Measurements from ENCODE around the gene RABGGTA. TPM values are rescaled to one million over a fixed set of nuclear protein-coding genes. Genes with fewer than 3 reads are reported as not detected.

The RABGGTA gene
- 10 to 100 TPM; 49.3 to 53.3 TPM for total RNA-seq
- polyA plus RNA-seq (ENCODE audit: insufficient read length in 6 of 6) = 10 to 100 TPM; 20.2 to 28.7 (median 25.6) TPM
- long read RNA-seq, donor 1, transcript RABGGTA-201 (17 exons, 2,088 nt) = major isoform, 5 of 9 reads
- long read RNA-seq, donor 1, partial matches to known transcripts = 0 of 9 reads
- long read RNA-seq, donor 1, other reads (novel, unspliced or antisense) = 0 of 9 reads
- long read RNA-seq, donor 2, partial matches to known transcripts = 0 of 3 reads
- long read RNA-seq, donor 2, other reads (novel, unspliced or antisense) = 0 of 3 reads
- long read RNA-seq, donor 3, partial matches to known transcripts = 0 of 6 reads
- long read RNA-seq, donor 3, other reads (novel, unspliced or antisense) = 0 of 6 reads
- long read RNA-seq, donor 4, transcript RABGGTA-202 (16 exons, 2,265 nt) = minor isoform, 6 of 40 reads
- long read RNA-seq, donor 4, transcript RABGGTA-201 (17 exons, 2,088 nt) = major isoform, 22 of 40 reads
- long read RNA-seq, donor 4, partial matches to known transcripts = 2 of 40 reads
- long read RNA-seq, donor 4, other reads (novel, unspliced or antisense) = 9 of 40 reads
- long read RNA-seq, donor 5, partial matches to known transcripts = 0 of 5 reads
- long read RNA-seq, donor 5, other reads (novel, unspliced or antisense) = 0 of 5 reads
- long read RNA-seq, donor 6, partial matches to known transcripts = 0 of 4 reads
- long read RNA-seq, donor 6, other reads (novel, unspliced or antisense) = 0 of 4 reads
- long read RNA-seq, donor 7 = 0 reads
- long read RNA-seq, donor 8, partial matches to known transcripts = 0 of 3 reads
- long read RNA-seq, donor 8, other reads (novel, unspliced or antisense) = 0 of 3 reads
- long read RNA-seq, donor 9 = 0 reads
- long read RNA-seq, donor 10, transcript RABGGTA-202 (16 exons, 2,265 nt) = minor isoform, 6 of 57 reads
- long read RNA-seq, donor 10, transcript RABGGTA-201 (17 exons, 2,088 nt) = major isoform, 37 of 57 reads
- long read RNA-seq, donor 10, partial matches to known transcripts = 5 of 57 reads
- long read RNA-seq, donor 10, other reads (novel, unspliced or antisense) = 8 of 57 reads
- long read RNA-seq, donor 11, partial matches to known transcripts = 0 of 7 reads
- long read RNA-seq, donor 11, other reads (novel, unspliced or antisense) = 0 of 7 reads
- long read RNA-seq, donor 12, partial matches to known transcripts = 0 of 5 reads
- long read RNA-seq, donor 12, other reads (novel, unspliced or antisense) = 0 of 5 reads

DNA sequence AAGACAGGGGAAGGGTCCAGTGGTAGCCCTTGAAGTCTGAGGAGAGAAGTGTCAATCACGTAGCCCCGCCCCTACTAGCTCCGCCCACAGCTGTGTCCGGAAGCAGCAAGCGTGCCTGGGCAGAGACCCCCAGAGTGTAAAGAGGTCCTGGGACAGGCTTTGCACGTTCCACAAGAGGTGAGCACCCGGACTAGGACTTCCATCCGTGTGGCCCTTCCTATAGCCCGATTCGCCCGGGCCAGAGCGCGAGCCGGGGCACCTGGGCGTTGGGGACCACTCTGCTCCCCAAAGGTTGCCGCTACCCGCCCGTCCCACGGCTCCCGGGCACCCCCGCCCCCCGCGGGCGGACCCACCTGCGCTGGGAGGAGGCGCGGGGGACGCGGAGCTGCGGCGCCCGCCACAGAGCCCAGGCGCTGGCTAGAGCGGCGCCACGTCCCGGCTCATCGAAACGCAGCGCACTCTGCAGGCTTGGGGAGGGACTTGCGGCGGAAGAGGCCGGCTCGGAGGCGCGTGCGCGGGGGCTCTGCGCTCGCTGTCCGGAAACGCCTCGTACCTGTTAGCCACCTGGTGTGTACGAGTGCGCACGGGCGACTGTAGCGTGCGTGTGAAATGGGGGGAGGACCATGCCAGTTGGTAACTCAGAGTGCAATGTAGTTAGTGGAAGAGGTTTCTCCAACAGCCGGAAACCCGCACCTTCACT is at the start of gene RABGGTA:
Gene RABGGTA, minus strand, starts transcription at position 464 of the 700 bp plus-strand sequence. CDS start 482 bp downstream, outside the sequence.
- H3K36me3 ChIP-seq = peaks cover 0 to 40% of the 10 kb centered on the region in 2 donors
- H3K27me3 ChIP-seq = no peaks in the 10 kb centered on the region
- peak within 1 kb of the TSS; percentile 77 to 84 for H3K4me3 ChIP-seq
- peak; percentile 66 to 78 for TF ChIP-seq CTCF (IDR thresholded peaks at IDR 0.05)
- DNase-seq (peak; percentile 72 to 97 (median 92)), ATAC-seq (peak; percentile 91)
- no peaks in the 10 kb centered on the region for H3K9me3 ChIP-seq
- H3K4me1 ChIP-seq = peaks cover 23 to 54% of the 10 kb centered on the region in 2 donors
- intact Hi-C loops (cut with DNase I) = no loop called here
- H3K27ac ChIP-seq = peak within 1 kb of the TSS; percentile 97 to 99

DNA sequence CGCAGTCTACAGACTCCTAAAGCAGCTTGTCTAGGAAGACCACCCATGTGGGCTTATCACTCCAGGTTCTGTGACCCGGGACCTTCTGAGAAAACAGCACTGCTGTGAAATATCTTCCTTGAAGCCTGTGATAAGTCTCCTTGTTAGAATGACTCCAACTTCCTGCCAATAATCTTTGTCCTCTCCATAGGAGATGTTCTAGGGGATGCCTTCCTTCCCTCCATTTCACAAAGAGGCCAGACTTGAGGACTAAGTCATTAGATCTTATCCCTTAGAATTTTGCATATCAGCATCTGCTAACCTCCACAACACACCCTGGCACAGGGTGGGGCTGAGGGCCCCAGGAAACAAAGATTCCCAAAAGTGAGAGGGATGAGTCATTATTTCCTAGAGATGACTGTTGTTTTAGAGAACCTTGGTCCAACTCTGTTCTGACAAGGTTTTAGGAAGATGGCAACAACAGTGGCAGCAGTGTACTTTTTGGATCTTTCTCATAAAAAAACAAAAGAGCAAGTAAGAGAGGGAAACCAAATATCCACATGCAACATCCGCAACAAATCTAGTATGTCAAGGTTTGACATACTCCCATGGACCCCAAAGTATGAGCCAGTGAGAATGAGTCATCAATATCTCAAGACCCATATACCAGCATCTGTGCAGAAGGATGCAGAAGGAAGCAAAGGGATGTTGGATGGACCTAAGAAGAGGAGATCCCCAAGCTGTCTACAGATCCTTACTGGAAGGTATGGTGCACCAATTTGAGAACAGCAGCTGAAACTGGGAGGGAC is 45.9 kb upstream of the RABGGTA start:
- Histone ChIP-seq H3K4me3 (no peak overlapping the region), H3K4me1 (peaks cover 19 to 70% of the 10 kb centered on the region in 2 donors), H3K27me3 (peaks cover 0 to 37% of the 10 kb centered on the region in 2 donors), H3K9me3 (no peaks in the 10 kb centered on the region), H3K27ac (peak overlapping the region in 1 of 2 donors; percentile 95), H3K36me3 (peaks cover 0 to 42% of the 10 kb centered on the region in 2 donors)
- ATAC-seq = no peak
- intact Hi-C loops (cut with DNase I) = no loop called here
- DNase-seq = no peak
- no peak for TF ChIP-seq CTCF (IDR thresholded peaks at IDR 0.05)

DNA sequence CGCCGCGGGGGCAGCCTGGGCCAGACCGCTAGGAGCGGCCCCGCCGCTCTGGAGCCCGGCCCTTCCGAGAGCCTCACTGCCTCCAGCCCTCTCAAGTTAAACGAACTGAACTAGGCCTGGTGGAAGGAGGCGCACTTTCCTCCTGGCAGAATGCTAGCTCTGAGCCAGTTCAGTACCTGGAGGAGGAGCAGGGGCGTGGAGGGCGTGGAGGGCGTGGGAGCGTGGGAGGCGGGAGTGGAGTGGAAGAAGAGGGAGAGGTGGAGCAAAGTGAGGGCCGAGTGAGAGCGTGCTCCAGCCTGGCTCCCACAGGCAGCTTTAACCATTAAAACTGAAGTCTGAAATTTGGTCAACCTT is 45.2 kb upstream of the RABGGTA start:
- TF ChIP-seq CTCF (IDR thresholded peaks at IDR 0.05) = no peak
- intact Hi-C loops (cut with DNase I) = no loop called here
- Histone ChIP-seq H3K36me3 (peaks cover 0 to 37% of the 10 kb centered on the region in 2 donors), H3K9me3 (no peaks in the 10 kb centered on the region), H3K27me3 (peaks cover 0 to 37% of the 10 kb centered on the region in 2 donors), H3K4me3 (no peak overlapping the region), H3K4me1 (peaks cover 24 to 78% of the 10 kb centered on the region in 2 donors), H3K27ac (peak overlapping the region in 1 of 2 donors; percentile 95)
- DNase-seq (peak in 2 of 4 donors; percentile 30 to 71), ATAC-seq (no peak)
